HUDEP-2 (cell line): Measurements from ENCODE around the gene CA5A.

Experiments used
- DNase-seq, 76 experiments: peaks; one replicate each; lab custom pipeline; 2025; ENCODE audit not compliant: unreplicated experiment in 76 of 76; lab: John Stamatoyannopoulos, UW

The CA5A gene

GRCh38 chr16:87841340-87842208 is 94.8 kb downstream of the CA5A start:
- DNase-seq, result no peak

GRCh38 chr16:87840271-87840978 is 95.9 kb downstream of the CA5A start:
- no peak for DNase-seq

GRCh38 chr16:87839542-87840270 is 96.6 kb downstream of the CA5A start:
- DNase-seq, result no peak

- DNase-seq, result no peak
Observed at GRCh38 chr16:87838643-87839541, 97.4 kb downstream of the CA5A start.
